Activated T-cell treated with anti-CD3 and anti-CD28 coated beads, Interleukin-2, amount 50 U/mL, for 4 hours (primary cell): Measurements from ENCODE around the gene ARID1A. TPM values are rescaled to one million over a fixed set of nuclear protein-coding genes. Genes with fewer than 3 reads are reported as not detected.

Experiments
- total RNA-seq, 3 donors: library from RNA; stranded (reverse); gene quantifications; one replicate each; pipeline ENCODE4 v1.2.1, GENCODE V29; 2021

The ARID1A gene
- total RNA-seq, 3 donors from 2014 or later = 85.0 to 92.7 (median 91.1) TPM

Other genes with a start within 250 kb of the ARID1A start
- gene HMGN2, start 223.6 kb upstream of the ARID1A start, total RNA-seq = 100 to 1,000 TPM; 417 to 447 (median 437) TPM
- gene RPS6KA1, start 166.3 kb upstream of the ARID1A start, total RNA-seq = 100 to 1,000 TPM; 131 to 157 (median 134) TPM
- gene PIGV, start 91.9 kb downstream of the ARID1A start, total RNA-seq = 10 to 100 TPM in 2 of 3 donors, 1 to 10 TPM in 1; 8.4 to 11.2 (median 10.4) TPM
- gene ZDHHC18, start 130.7 kb downstream of the ARID1A start, total RNA-seq = 10 to 100 TPM; 66.1 to 76.8 (median 71.8) TPM
- gene SFN, start 167.1 kb downstream of the ARID1A start, total RNA-seq = under 1 TPM; 0.19 to 0.61 (median 0.24) TPM
- 10 to 100 TPM; 59.9 to 62.0 (median 61.1) TPM for gene GPN2, start 194.3 kb downstream of the ARID1A start, total RNA-seq
- gene GPATCH3, start 204.5 kb downstream of the ARID1A start, total RNA-seq = 10 to 100 TPM; 20.1 to 21.8 (median 20.2) TPM
- not detected for gene NR0B2, start 218.0 kb downstream of the ARID1A start, total RNA-seq
- gene NUDC, start 225.7 kb downstream of the ARID1A start, total RNA-seq = 100 to 1,000 TPM; 182 to 204 (median 186) TPM